Stimulated activated CD8-positive, alpha-beta memory T cell treated with anti-CD3 and anti-CD28 coated beads, Interleukin-12 subunit alpha, Interleukin-12 subunit beta, amount 100 ng/mL, for 4 hours (primary cell): ENCODE results near the gene PRDM2.

ENCODE experiments used
- DNase-seq: peaks from one replicate; pipeline ENCODE4 v3.0.0-alpha.2; 2020; ENCODE audit warnings: low read depth

PRDM2 gene

DNA sequence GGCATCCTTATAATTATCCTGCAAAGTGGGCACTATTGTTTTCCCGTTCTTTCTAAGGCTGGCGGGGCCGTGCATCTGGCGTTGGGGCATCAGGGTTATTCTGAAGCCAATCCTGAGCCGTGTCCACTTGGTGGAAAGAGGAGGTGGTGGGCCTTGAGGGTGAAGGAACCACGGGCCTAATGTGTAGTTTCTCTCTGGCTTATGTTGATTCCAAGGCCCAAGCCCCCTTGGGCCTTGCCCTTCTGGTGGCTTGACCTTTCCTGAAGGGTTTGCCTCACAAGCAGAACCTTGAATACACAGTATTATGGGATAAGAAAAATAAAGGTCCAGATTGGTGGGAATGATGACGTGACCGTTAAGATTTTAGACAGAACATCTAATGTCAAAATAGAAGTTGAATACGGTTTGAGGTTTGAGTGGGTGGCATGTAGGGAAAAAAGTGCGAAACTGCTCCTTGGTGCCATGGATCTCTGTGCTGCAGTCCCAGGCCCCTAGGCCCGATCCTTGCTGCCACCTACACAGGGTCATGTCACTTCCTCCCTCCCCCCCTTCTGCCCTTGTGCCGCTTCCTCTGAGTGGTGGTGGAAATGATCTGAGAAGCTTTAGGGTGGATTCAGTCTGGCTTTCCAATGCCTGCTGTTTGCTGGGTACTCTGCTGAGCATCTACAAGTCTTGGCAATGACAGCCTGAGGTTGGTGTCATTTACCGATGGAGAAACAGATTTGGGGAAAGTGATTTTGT is 90.5 kb downstream of the PRDM2 start:
- no peak for DNase-seq

DNA sequence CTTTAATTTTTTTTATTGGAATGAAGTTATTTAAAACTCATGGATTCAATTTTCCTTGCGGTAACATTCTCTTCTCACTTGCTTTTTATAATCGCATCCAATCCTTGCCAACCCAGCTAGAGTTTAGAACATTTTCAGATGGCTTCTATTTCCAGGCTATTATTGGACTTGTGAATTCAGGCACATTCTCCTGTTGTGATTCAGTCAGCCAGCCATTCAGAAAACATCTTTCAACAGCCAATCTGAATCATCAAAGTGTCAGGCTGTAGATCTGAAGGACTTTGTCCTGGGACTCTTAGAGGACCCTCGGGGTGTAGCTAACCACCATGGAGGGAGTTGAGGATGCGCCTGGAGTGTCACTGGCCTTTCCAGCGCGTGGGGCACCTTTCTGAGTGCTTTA is 92.4 kb downstream of the PRDM2 start:
- DNase-seq, result no peak

DNA sequence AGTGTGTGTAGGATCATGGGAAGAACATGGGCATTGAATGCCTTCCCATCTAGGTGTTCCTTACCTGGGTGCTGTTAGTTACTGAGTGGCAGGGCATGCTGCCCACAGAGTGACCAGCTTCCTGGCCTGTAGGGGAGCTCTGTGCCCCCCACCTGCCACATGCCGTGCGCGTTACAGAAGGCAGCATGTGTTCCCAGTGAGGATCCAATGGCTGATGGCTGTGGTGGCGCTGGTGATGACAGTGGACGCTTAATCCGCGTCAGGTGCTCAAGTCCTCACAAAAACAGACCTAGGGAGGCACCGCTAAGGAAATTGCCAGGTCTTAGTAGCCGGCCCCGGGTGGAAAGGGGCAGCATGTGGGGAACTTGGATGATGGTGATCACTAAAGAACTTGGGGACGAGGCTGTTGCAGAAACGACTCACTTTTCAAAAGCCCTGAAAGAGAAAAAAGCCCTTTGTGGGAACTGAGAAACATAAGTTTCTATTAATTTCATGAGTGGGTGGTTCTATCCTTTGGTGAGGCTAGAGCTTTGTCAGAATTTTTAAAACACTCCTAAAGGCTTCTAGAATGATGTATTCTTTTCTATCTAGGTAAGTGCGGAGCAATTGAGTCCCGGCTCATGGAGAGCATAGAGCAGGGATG is 93.2 kb downstream of the PRDM2 start:
- no peak for DNase-seq

DNA sequence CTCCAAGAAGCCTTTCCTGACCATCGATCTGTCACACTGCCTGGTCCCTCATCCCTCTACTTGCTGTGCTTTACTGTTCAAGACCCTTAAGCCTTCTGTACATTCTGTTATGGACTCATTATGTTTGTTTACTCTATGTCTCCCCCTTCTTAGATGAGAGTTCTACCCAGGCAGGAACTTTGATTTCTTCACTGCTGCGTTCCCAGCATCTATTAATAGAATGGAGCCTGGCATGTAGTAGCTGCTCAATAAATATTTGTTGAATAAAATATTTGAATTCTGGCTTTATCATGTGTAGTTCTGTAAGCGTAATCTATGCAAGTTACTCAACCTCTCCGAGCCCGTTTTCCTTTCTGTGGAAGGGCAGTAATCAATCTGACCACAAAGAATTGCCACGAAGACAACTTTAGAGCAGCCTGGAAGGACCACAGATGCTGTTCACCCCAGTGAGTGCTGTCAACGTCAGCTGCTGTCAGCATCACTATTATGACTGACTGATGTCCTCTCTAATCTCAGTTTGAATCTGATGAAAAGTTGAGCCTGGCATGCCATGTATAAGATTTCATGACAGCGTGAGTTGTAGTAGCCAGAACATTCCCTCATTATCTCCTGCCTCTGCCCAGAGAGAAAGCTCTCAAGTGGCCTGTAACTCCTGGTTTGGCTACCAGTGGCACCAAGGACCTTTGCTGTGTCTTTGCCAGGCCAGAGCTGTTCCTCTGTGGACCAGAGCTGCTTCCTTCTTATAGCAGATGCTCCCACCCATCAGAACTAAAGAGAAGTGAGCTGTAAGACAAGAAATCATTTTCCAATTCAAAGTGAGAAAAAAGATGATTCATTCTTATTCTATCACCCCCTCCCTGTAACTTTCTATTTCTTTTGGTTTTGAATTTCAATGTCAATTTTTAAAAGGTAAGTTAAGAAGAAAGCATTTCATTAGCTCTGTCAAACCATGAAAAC is 94.5 kb downstream of the PRDM2 start:
- no peak for DNase-seq

DNA sequence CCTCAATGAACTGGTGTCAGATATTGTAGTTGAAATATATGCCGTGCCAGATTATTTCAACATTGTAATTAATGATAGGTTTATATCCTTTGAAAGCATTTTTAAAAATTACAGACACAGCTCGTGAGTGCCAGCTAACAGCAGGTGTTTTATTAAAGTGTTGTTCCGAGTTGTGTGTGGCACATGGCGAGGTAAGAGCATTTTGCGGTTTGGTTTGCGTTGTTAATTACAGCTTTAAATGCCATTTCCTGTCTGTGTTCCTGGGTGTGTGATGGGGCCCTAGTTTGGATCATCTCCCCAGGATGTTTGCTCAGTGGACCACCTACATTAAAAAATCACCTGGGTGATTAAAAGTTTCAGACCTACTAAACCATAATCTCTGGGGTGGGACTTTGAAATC is 97.4 kb downstream of the PRDM2 start:
- DNase-seq, result no peak

DNA sequence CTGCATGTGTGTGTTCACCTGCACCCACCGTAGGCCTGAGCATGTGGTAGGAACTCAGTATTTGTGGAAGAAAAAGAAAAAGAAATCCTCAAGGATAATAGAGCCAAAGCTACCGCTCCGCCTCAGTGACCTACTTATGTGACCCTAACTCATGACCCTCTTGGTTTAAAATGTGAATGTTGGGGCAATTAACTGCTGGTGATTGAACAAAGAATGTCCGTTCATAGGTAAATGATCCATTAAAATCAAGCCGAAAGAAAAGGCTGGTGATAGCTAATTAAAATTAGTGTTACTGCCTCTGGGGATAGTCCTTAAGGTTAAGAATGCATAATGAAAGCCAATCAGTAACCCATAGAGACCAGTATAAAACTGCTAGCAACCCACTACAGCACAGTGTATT is 98.1 kb downstream of the PRDM2 start:
- no peak for DNase-seq

DNA sequence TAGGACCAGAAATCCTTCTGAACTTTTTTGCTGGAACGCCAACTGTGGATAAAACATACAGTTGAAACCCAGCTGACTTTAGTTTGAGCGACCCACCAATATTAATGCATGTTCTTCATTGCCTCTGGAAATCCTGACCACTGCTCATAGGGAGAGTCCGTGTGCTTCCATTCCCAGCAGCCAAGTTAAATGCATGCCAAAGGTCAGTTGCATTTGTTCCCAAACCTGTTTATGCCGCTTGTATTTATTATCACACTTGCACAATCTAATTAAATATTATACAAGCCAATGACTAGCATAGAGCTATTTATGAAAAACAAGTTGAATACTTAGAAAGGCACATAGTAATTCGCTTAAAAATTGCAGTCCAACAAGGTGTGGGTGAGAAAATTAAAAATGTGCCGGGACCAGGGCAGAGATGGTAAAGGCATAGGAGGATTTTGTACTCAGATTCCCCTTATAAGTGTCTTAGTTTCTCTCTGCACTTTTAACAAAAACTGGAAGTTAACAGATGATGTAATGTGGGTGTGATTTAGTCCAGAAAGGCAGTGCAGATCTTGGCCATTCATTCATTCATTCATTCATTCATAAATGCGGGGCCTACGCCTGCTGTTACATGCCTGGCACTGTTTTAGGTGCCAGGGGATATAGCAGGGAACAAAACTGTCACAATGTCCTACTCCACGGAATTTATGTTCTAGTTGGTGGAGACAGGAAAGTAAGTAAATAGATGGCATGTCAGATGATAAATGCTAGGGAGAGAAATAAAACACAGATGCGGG is 99.7 kb downstream of the PRDM2 start:
- DNase-seq, result no peak

DNA sequence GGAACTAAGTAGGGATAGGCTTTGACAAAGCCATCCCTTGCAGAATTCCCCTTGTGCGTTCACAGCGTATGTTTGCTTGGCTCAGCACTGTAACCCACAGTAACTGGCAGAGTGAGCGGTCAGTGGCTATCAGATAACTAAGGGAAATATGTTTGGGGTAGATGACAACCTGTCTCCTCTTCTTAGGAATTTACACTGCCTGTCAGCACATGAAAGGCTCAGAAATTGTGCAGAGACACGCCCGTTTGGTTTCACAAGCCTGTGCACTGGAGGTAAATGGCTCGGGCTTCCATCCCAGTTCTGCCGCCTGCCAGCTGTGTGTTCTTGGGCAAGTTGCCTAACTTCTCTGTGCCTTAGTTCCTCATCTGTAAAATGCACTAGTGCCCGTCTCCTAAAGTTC is 101.2 kb downstream of the PRDM2 start:
- no peak for DNase-seq

DNA sequence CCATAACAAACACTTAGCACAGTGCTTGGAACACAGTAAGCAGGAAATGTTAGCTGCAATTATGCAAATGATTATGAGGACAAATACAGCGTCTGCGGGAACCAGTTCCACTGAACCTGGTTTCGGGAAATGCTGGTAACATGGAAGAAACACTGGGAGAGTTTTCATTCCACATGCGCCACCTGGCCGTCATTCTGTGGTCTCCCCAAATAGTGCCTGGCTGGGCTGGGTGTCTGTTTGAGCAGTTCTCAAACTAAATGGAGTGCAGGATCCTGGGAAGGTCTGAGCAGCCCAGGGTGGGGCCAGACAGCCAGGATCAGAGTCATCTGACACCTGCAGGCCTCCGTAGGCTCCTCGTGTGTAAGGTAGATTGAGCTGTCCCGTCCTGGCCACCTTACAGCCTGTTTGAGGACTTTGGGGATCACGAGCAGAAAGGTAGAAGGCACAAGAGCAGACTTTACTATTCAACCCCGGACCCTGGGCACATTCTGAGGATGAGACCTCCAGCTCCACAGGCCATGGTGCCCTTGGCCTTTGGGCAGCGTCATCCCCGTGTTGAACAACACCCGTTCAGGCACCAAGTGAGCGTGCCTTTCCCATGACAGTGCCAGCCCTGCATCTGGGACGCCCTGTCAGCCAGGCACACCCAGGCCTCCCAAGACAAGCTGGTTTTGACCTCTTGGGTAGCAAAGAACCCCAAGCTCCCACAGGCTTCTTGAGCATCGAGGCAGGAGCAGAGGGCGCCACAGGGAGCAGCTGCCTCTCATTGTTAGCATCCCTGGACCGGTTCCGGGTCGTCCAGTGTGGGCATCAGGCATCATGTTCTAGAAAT is 101.9 kb downstream of the PRDM2 start:
- no peak for DNase-seq

DNA sequence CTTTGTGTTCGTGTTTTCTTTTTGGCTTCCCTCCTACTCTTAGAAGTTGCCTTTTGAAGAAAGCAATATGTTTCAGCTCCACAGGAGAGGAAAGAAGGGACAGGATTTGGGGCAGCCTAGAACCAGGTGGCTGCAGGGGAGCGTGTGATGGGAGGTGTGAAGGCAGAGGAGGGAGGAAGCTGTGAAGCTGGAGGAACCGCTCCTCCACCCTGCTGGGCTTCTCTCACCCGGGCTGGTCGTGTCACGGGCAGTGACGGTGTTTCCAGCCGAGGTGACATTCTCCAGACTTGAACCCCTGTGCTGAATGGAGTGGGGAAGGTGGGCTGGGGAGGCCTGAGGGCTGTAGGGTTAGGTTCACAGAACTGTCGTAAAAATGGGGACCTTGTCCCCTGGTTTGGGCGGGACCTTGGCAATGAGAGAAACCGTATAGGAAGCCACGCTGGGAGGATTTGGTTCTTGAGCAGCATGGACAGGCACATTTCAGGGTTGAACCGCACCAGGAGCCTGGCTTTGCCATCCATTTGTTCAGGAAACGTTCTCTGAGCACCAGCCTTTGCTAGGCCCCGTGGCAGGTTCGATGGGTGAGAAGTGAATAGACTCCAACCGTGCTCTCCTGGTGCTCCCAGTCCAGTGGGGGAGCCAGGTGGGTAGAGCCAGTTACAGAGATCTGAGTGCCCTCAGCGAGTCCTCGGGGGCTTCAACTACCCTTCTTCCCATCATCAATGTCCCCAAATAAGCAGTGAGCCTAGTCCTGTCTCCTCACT is 103.0 kb downstream of the PRDM2 start:
- DNase-seq, result no peak

DNA sequence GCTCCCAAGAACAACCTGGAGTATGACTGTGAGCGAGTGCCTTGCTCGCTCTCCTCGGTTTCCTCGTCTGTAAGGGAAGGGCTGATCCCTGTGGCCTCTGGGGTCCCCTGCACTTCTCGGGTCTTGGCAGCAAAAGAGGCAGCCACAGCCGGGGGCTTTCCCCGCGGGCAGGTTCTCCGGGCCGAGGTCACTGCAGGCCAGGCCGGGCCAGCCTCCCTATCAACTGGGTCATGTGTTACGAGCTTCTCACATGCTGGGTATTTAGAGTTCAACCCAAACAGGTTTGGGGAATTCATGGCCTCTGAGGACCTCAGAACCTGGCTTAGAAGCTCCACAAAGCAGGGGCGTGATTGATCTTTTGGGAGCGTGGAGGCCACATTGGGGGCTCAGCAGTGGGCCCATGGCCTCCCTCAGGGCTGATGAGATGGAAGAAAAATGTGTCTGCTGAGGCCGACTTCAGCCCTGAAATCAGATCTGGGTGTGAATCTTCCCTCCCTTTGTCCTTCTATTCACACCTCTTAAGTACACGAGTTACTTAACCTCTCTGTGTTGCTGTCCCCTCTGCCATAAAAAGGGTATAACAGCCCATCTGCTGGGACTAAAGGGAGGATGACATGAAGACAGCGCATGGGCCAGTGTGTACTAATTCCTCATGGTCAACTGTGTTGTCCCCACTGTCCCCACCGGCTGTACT is 103.7 kb downstream of the PRDM2 start:
- DNase-seq, result no peak

DNA sequence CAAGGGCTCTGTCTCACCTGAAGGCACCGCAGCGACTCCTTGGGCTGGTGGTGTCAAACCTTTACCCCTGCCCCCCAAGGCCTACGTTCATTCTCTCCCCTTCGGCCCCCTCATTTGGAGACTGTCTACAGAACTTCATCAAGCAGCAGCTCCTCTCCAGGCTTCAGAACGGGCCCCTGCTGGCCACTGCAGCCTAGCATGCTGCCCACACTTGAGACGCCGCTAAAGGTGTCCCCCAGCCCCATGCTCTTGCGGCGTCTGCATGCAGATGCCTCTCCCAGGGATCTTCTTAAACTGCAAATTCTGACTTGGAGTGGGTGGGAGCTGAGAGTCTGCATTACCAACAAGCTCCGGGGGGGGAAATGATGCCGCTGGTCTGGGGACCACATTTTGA is 104.2 kb downstream of the PRDM2 start:
- no peak for DNase-seq

DNA sequence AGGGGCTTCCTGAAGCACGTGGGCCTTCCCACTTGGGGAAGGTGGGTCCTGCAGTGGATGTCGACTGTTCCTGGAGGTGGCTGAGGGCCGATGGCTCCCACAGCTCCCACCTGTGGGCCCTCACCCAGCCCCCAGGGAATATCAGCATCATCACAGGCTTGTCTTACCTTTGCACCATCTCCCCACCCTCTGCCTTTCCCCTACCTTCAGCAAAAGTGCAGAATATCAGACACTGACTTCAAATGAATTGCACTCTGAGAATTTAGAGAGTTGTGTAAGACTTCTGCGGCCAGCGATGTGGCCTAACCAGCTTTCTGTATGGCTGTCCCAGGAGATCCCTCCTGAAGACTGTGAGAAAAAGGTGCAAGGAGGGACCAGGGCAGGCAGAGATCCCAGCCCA is 105.4 kb downstream of the PRDM2 start:
- no peak for DNase-seq

DNA sequence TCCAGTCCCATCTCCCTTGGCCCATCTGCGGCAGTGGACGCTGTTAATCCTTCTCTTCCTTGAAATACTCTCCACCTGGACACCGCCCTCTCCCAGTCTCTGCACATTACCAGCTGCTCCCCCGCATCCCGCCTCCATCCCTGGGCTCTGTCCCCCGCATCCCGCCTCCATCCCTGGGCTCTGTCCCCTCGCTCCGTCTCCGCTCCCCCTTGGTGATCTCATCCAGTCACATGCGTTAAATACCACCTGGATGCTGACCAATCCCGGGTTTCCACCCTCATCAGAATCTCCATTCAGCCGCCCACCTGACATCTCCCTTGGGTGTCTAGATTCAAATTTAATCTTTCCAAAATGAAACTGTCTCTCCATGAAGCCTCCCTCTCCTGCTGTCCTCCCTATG is 106.1 kb downstream of the PRDM2 start:
- DNase-seq, result no peak

DNA sequence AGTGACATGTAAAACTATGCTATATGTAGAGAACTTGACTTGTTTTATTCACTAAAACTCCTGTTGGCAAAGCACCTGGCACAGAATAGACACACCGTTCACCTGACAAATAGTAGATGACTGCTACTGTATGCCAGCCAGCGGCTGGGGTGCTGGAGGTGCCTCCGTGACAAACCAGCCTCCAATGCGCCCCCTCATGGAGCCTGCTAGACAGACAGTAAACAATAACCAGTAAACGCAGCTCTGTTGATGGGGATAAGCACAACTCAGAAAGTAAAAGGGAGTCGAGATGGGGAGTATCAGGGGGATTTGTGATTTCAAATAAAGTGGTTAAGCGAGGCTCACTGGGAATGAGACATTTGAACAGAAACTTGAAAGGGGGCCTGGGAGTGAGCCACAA is 107.2 kb downstream of the PRDM2 start:
- no peak for DNase-seq

DNA sequence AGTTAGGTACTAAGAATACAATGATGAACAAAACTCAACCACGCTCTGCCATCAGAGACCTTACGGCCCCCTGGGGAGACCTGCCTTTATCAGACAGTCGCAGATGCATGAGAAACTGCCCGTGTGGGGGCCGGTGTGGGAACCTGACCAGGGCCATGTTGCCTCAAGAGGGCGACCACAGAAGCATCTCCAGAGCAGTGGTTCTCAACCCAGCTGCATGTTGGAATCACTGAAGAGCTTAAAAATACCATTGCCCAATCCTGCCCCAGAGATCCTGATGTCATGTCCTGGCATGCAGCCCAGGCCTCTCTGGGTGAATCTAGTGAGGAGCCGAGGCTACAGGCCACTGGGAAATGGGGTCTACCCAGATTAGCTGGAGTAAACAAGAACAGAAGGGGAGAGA is 108.7 kb downstream of the PRDM2 start:
- DNase-seq, result no peak

DNA sequence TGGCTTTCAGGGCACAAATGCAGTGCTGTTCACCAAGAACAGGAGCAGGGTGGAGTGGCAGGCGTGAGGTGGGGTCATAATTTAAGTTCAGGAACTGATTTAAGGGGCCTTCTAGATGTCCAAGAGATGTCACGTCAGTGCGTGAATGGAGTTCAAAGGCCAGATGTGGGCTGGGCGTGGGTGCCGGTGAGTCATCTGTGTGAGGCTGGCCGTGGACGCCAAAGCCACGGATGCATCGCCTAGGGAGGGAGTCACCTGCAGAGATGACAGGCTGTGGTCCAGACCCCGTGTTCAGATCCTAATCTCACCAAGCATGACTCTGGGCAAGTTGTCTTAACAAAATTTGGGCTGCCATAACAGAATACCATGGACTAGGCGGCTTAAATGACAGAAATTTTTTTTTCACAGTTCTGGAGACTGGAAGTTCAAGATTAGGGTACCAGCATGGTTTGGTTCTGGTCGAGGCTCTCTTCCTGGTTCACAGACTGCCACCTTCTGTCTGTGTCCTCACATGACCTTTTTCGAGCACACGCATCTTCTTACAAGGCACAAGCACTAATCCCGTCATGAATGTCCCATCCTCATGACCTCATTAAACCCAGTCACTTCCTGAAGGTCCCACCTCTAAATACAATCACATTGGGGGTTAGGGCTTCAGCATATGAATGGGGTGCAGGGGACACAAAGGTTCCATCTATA is 109.6 kb downstream of the PRDM2 start:
- no peak for DNase-seq

DNA sequence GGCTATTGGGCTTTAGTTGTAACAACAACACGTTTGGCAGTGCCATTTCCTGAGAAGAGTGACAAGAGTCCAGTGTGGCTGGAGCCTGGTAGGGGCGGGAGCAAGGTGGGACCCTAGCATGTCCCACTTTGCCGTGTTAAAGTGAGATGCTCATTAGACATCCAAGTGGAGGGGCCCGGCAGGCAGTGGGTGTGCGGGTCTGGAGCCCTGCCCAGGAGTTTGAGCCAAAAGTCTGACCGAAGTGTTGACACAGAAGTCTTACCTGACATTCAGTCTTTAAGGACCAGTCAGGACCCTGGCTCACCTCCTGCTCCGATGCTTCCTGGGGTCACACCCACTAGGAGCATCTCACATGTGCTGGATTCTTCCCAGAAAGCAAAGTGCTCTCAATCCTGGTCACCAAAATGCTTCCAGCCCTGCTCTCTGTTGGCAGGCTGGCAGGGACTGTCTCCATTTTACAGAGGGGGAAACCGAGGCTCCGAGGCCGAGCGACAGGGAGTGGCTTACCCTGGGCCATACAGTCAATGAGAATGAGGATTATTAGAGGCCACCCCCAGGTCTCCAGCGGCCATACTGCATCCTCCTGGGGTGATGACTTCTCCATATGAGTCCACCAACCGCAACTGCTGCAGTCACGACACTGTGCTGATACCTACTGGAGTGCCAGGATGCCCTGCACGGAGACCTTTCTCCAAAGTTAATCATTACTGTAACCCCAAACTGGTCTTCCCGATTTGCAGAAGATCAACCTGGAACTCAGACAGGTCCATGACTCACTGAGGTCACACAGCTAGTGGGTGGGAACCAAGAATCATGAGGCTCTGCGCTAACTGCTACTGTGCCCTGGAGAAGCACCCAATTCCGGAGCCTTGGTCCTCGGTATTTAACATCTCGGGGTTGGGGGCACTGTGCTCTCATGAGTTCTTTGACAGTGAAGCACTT is 112.7 kb downstream of the PRDM2 start:
- no peak for DNase-seq
